Measurements from ENCODE around the gene PHF19.

PHF19 gene

GRCh38 chr9:120872791-120873502, 4.0 kb downstream of the PHF19 start:
- peak; percentile 34 for DNase-seq

DNA sequence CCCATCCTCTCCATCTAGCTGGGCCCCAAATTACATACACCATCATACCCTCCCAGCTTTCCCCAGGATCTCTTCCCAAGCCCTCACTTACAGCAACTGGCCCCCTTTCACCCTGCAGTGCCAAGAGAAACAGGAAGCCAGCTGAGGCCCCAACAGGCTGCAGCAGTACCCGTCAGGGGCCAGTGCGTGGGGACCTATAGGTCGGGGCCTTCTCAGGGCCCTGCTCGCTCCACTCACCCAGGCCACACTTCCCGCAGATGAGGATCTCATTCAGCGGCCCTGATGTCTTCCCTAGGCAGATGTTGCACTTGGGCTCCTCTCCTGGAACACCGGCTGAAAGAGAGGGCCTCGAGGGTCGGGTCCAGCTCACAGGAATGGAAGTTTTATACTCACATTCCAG, 6.8 kb downstream of the PHF19 start:
- no peak for DNase-seq

DNA sequence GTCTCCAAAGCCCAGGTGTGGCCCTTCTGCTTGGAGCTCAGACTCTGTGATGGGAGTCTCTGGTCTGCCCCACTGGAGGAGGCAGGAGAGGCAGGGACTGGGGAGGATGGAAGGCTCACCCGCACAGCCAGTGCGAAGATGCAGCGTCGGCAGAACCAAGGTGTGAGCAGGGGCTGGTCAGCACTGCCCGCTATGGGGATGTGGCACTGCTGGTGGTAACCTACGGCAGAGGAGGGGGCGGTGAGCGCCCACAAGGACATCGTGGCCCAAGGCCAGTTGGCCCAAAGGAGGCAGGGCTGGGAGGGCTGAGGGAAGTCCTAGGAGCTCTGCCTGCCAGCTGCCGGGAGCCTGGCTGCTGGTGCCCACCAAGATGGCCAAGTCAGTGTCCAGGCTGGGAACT, 7.3 kb downstream of the PHF19 start:
- DNase-seq, result no peak

DNA sequence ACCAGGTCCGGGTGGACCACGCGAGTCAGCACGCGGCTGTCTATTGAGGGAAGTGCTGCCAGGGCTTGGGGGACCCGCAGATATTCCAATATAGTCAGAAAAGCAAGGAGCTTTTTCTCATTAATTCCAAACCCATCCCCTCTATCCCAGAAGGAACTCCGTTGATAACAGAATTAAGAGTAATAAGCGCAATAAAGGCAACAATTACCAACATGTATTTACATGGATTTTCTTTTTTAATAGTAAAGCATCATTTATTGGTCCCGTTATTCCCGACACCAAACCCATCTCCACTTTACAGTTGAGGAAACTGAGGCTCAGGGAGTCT, 7.7 kb downstream of the PHF19 start:
- DNase-seq, result no peak

- DNase-seq, result peak; percentile 97
These were observed 8.2 kb downstream of the PHF19 start for GRCh38 chr9:120868676-120869359.

GRCh38 chr9:120868339-120868675, 8.7 kb downstream of the PHF19 start:
- no peak for DNase-seq

DNA sequence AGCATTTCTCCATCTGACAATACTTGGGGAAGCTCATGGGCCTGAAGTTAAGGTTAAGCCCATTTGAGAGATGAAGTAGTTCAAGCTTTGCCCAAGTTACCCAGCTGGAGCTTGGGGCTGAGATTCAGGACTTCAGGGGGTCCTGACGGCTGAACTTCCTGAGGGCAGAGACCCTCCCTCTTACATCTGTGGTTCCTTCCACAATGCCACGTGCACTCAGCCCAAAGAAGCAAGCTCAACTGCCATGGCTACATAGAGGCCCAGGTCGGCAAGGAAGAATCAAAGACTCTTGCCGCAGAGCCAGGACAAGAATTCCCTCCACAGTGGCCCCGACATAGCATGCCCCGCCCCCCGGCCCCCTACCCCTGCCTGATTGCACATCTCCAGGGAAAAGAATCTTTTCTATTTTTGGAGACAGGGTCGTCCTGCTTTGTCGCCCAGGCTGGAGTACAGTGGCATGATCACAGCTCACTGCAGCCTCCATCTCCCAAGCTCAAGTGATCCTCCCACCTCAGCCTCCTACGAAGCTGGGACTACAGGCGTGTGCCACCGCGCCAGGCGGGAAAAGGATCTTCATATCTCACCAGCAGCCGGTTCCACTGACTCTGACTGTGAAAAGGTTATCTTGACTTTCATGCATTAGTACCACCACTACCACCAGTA, 9.2 kb downstream of the PHF19 start:
- no peak for DNase-seq

DNA sequence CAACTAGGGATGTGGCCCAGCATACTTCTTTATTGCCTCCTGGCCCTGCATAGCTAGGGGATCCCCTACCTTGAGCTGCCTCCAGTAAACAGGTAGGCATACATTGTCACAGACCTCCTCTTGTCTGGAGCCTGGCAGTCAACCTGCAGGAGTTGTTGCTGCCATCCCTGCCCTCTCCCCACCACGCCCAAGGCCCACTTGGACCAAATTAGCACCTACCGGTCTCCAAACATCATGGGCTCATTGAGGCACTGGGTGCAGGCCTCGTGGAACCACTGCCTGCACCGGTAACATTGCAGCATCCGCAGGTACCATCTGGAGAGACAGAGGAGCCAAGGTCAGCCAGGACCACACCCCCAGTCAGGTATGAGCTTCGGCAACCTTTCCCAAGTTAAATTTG, 10.3 kb downstream of the PHF19 start:
- no peak for DNase-seq

GRCh38 chr9:120865809-120866208, 11.2 kb downstream of the PHF19 start:
- DNase-seq, result no peak

- no peak for DNase-seq
These were observed 11.8 kb downstream of the PHF19 start for GRCh38 chr9:120865176-120865575.

DNA sequence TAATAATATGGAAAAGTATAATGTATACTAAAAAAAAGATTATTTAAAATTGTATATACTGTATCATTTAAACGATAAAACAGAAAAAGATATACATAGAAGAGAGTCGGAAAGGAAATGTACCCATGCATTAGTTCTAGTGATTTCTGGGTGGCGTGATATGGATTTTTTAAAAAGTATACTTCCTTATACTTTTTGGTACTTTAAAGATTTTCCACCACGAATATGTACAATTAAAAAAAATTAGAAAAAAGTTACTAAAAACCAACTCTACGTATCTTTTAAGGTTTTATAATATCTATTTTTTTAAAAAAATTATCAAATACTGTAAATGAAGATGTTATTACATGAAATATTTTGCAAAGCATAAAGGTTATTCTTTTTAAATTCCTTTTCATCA, 12.3 kb downstream of the PHF19 start:
- DNase-seq, result no peak

- DNase-seq, result no peak
These were observed 13.2 kb downstream of the PHF19 start for GRCh38 chr9:120863833-120864232.

- no peak for DNase-seq
These were observed 14.5 kb downstream of the PHF19 start for GRCh38 chr9:120862452-120862851.

GRCh38 chr9:120861935-120862334, 15.1 kb downstream of the PHF19 start:
- no peak for DNase-seq

DNA sequence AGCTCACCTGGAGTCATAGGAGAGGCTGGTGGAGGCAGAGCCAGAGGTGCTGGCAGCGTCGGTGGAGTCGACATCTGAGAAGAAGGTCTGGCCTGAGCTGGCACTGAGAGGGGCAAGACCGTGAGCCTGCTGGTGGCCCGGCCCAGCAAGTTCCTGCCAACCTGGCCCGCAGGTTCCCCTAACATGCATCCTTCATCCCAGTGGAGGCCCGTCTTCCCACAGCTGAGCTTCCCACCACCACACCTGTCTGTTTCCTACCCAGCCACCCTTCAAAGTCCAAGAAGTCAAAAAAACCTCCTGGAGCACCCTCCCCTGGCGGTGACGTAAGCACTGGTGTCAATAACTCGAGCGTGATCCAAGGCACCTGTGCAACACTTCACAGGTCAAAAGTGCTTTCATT, 16.9 kb downstream of the PHF19 start:
- no peak for DNase-seq

DNA sequence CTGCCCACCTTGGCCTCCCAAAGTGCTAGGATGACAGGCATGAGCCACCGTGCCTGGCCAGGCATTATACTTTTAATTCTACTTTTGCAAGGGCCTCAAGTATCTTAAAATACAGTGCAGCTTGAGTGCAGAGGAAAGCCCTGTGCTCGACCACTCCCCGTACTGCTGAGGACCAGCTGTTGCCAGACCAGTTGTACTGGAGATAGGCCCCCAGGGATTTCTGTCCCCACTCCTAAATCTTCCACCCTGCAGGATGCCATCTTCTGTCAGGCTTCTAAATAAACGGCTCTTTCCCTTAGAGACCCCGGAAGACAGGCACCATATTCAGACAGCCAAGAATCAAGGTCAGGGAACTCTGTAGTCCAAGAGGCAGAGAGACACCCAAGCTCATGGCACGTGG, 17.6 kb downstream of the PHF19 start:
- no peak for DNase-seq

DNA sequence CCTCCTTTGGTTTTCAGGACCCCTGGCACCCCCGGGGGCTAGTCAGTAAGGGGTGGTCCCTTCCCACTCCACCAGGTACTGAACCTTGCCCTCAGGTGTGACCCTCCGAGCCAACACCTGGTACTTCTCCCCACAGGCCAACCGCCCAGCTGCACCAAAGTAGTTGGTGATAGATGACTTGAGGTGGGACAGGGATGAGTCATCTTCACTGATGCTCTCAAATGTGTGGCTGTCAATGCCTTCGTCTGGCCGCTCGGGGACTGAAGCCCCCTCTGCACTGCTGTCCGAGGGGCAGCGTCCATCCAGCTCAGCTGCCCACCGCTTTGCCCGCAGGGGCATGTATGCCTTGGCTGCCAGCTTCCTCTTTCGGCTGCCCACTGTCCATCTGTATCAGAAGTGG, 19.1 kb downstream of the PHF19 start:
- no peak for DNase-seq

- no peak for DNase-seq
These were observed 19.5 kb downstream of the PHF19 start for GRCh38 chr9:120857481-120857880.

DNA sequence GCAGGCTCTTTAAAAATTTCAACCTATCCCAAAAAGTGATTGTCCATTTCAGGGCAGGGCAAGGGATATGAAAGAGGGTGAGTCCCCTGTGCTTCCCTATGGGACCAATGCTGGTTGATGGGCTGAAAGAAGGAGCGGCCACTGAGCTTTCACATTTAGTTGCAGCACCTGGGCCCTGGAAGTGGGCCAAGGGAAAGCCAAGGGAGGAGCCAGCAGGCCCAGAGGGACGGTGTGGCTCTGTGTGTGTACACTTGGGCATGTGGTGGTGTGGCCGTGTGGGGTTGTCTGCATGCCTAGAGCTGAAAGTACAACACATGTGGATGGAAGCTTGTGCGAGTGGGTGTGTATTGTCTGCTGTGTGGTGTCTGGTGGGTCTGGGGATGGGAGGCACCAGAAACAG, 20.3 kb downstream of the PHF19 start:
- no peak for DNase-seq

GRCh38 chr9:120855827-120856670, 20.9 kb downstream of the PHF19 start:
- DNase-seq, result no peak

GRCh38 chr9:120854596-120855327, 22.2 kb downstream of the PHF19 start:
- no peak for DNase-seq

GRCh38 chr9:120853198-120853597, 23.8 kb downstream of the PHF19 start:
- DNase-seq, result no peak

All from CD4-positive, alpha-beta T cell treated with Interleukin-17A for 1 hour (primary cell).